GM18951 (cell line): ENCODE data around the gene DPP3.
"Not testable (repeated sequence)": the region's sequence is repeated elsewhere in the genome, so short reads cannot be mapped to it uniquely, and the experiment has no call there.

Experiments used
- POLR2A ChIP-seq: IDR thresholded peaks from 4 replicates; pipeline ENCODE4 v1.6.1; 2011; ENCODE audit warnings: mild to moderate bottlenecking; ENCODE audit not compliant: insufficient read length, insufficient read depth; ENCODE audit errors: extremely low read depth
- in situ Hi-C: fragments of 300-500 bp; cut with MboI; formaldehyde crosslinking; loops from one replicate; pipeline ENCODE4 v1.12.0; 2022; ENCODE audit warnings: low sequenced_read_pairs, mixed read lengths, inconsistent platforms; ENCODE audit not compliant: unreplicated experiment

The DPP3 gene

GRCh38 chr11:66454247-66454646 is 26.0 kb upstream of the DPP3 start:
- in situ Hi-C loops, result no loop called here

GRCh38 chr11:66454828-66455227 is 25.4 kb upstream of the DPP3 start:
- no peak for TF ChIP-seq POLR2A
- in situ Hi-C loops, result no loop called here

More at GRCh38 chr11:66454247-66454646, 26.0 kb upstream of the DPP3 start:
- no peak for TF ChIP-seq POLR2A

- in situ Hi-C loops, result no loop called here
- TF ChIP-seq POLR2A, result no peak
Observed at GRCh38 chr11:66457826-66458225, 22.4 kb upstream of the DPP3 start.

- in situ Hi-C loops, result no loop called here
- TF ChIP-seq POLR2A, result no peak
Observed at GRCh38 chr11:66459138-66459778, 21.0 kb upstream of the DPP3 start.

- in situ Hi-C loops, result no loop called here
- no peak for TF ChIP-seq POLR2A
Observed at GRCh38 chr11:66462010-66462409, 18.2 kb upstream of the DPP3 start.

- no peak for TF ChIP-seq POLR2A
- in situ Hi-C loops, result no loop called here
Observed at GRCh38 chr11:66462911-66463310, 17.3 kb upstream of the DPP3 start.

GRCh38 chr11:66464116-66464515 is 16.1 kb upstream of the DPP3 start:
- in situ Hi-C loops, result not testable (repeated sequence)

- in situ Hi-C loops, result no loop called here
- TF ChIP-seq POLR2A, result no peak
Observed at GRCh38 chr11:66464916-66465315, 15.3 kb upstream of the DPP3 start.

GRCh38 chr11:66465373-66466224 is 14.6 kb upstream of the DPP3 start:
- in situ Hi-C loops, result no loop called here
- no peak for TF ChIP-seq POLR2A

GRCh38 chr11:66466225-66467033 is 13.8 kb upstream of the DPP3 start, which contains the start of gene PELI3:
TSS of gene PELI3 (plus strand) at chr11:66466905. CDS start at chr11:66468129, 1,224 bp downstream.
- peak; percentile 33 for TF ChIP-seq POLR2A
- in situ Hi-C loops, result no loop called here

GRCh38 chr11:66467034-66467659 is 13.1 kb upstream of the DPP3 start:
- TF ChIP-seq POLR2A, result no peak

GRCh38 chr11:66467756-66468155 is 12.5 kb upstream of the DPP3 start:
- in situ Hi-C loops, result no loop called here
- TF ChIP-seq POLR2A, result no peak

More at GRCh38 chr11:66467034-66467659, 13.1 kb upstream of the DPP3 start:
- in situ Hi-C loops, result no loop called here

- no peak for TF ChIP-seq POLR2A
- in situ Hi-C loops, result no loop called here
Observed at GRCh38 chr11:66468691-66469090, 11.5 kb upstream of the DPP3 start.
